Panc1 (cell line): Measurements from ENCODE around the gene PIN1. TPM values are rescaled to one million over a fixed set of nuclear protein-coding genes. Genes with fewer than 3 reads are reported as not detected.

Source experiments
- ATAC-seq: fragments of 200-7000 bp; cut with Tn5 transposase; 2 replicates; pipeline ENCODE4 v1.9.1; 2020; ENCODE audit warnings: mild to moderate bottlenecking, moderate library complexity
- BruUV-seq: library from RNA; stranded (reverse); fragments of 400-500 nt; replicated peaks from 2 replicates; lab custom pipeline; 2021; lab: Mats Ljungman, UMichigan
- CTCF ChIA-PET: fragments of 300-600 bp; sonication (Branson Sonifier 250); formaldehyde crosslinking; loops from one replicate; lab custom pipeline; 2022; ENCODE audit warnings: antibody characterized with exemption; lab: Charles Lee
- POLR2A ChIA-PET: fragments of 300-600 bp; sonication (Branson Sonifier 250); formaldehyde crosslinking; loops from one replicate; lab custom pipeline; 2022; ENCODE audit warnings: antibody characterized with exemption; lab: Charles Lee
- DNase-seq: peaks from one replicate; pipeline ENCODE4 v3.0.0-alpha.2; 2010; ENCODE audit warnings: low read depth, low spot score
- H3K27ac ChIP-seq: 2 replicates; pipeline ENCODE4 v1.5.1; 2011; ENCODE audit warnings: mild to moderate bottlenecking, low read length, inconsistent platforms
- H3K27me3 ChIP-seq: fragments of 200-500 bp; sonication (Bioruptor generic); 2 replicates; pipeline ENCODE4 v1.6.0; 2014; ENCODE audit warnings: low read length, inconsistent platforms; ENCODE audit not compliant: control insufficient read depth, insufficient read depth
- H3K36me3 ChIP-seq: fragments of 200-500 bp; sonication (Bioruptor generic); 2 replicates; pipeline ENCODE4 v1.5.1; 2014; ENCODE audit warnings: inconsistent platforms, mild to moderate bottlenecking, low read length, moderate library complexity; ENCODE audit not compliant: control insufficient read depth, insufficient read depth
- H3K4me1 ChIP-seq: 2 replicates; pipeline ENCODE4 v1.5.1; 2011; ENCODE audit warnings: inconsistent platforms, mild to moderate bottlenecking, low read length, moderate library complexity; ENCODE audit not compliant: control insufficient read depth, insufficient read depth
- H3K4me3 ChIP-seq, 2 experiments: 2 replicates each; pipeline ENCODE4 v1.5.1; 2011 to 2012; ENCODE audit warnings: low read depth in 2 of 2, low read length in 2 of 2, mild to moderate bottlenecking in 2 of 2, inconsistent platforms in 1 of 2, moderate library complexity in 1 of 2
- H3K9me3 ChIP-seq: fragments of 200-500 bp; sonication (Bioruptor generic); 2 replicates; pipeline ENCODE4 v1.5.1; 2014; ENCODE audit warnings: low read depth, mild to moderate bottlenecking, inconsistent platforms, low read length, moderate library complexity; ENCODE audit not compliant: control insufficient read depth, insufficient read depth
- POLR2AphosphoS5 ChIP-seq: IDR thresholded peaks from 2 replicates; pipeline ENCODE4 v1.6.1; 2012; ENCODE audit warnings: mild to moderate bottlenecking, low read depth, low read length, moderate library complexity
- SIN3A ChIP-seq: IDR thresholded peaks from 2 replicates; pipeline ENCODE4 v1.6.1; 2012; ENCODE audit warnings: low read depth, mild to moderate bottlenecking, low read length, moderate library complexity, borderline replicate concordance; ENCODE audit not compliant: insufficient read depth
- TCF7L2 ChIP-seq: IDR thresholded peaks from 2 replicates; pipeline ENCODE4 v1.6.1; 2011; ENCODE audit warnings: mild to moderate bottlenecking, low read depth, low read length, inconsistent platforms
- in situ Hi-C: cut with HindIII; loops from 2 replicates; pipeline ENCODE4 v1.10.0; 2016; ENCODE audit warnings: low sequenced_read_pairs, low pct_unique_long_range_greater_than_20kb
- intact Hi-C: fragments of 100-400 bp; cut with micrococcal nuclease; formaldehyde crosslinking; loops from one replicate; pipeline ENCODE4 v1.10.0; 2022; ENCODE audit not compliant: unreplicated experiment
- total RNA-seq: library from RNA; stranded (reverse); gene quantifications from one replicate; pipeline ENCODE4 v1.2.1, GENCODE V29; 2021; ENCODE audit not compliant: unreplicated experiment
- TF ChIP-seq, protein P1 (sequence below): fragments of 450-650 bp; IDR thresholded peaks from 2 replicates; pipeline ENCODE4 v1.5.1; 2017; ENCODE audit warnings: mild to moderate bottlenecking
- TF ChIP-seq, protein P2 (sequence below), 2 experiments: IDR thresholded peaks; 2 replicates each; pipeline ENCODE4 v1.6.1; 2011 to 2012; ENCODE audit warnings: low read depth in 2 of 2, control low read depth in 1 of 2, low read length in 1 of 2, mild to moderate bottlenecking in 1 of 2, moderate library complexity in 1 of 2; ENCODE audit not compliant: insufficient read depth in 1 of 2

The PIN1 gene
- total RNA-seq, 1 experiment from 2014 or later, result 102 TPM

DNA sequence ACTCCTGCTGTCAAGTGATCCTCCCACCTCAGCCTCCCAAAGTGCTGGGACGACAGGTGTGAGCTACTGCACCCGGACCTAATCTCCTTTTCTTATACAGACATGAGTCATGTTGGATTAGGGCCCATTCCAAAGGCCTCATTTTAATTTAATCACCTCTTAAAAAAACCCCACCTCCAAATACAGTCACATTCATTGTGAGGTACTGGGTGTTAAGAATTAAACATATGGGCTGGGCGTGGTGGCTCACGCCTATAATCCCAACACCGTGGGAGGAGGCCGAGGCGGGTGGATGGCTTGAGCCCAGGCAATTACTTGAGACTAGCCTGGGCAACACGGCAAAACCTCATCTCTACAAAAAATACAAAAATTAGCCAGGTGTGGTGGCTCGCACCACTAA is 46.6 kb downstream of the PIN1 start:
- CTCF ChIA-PET, result no interaction called here
- no peaks in the 10 kb centered on the region for H3K9me3 ChIP-seq
- POLR2A ChIA-PET, result no interaction called here
- H3K4me1 ChIP-seq, result peaks cover 6% of the 10 kb centered on the region; the same call in 1 of the 2 replicates
- in situ Hi-C loops, result no loop called here
- ATAC-seq, result no peak
- H3K27ac ChIP-seq, result no peak overlapping the region
- H3K4me3 ChIP-seq, result no peak overlapping the region
- intact Hi-C loops, result no loop called here
- H3K27me3 ChIP-seq, result no peaks in the 10 kb centered on the region
- TF ChIP-seq POLR2AphosphoS5, result no peak
- TF ChIP-seq TCF7L2, result no peak
- no peak for TF ChIP-seq SIN3A
- TF ChIP-seq, protein P1, sequence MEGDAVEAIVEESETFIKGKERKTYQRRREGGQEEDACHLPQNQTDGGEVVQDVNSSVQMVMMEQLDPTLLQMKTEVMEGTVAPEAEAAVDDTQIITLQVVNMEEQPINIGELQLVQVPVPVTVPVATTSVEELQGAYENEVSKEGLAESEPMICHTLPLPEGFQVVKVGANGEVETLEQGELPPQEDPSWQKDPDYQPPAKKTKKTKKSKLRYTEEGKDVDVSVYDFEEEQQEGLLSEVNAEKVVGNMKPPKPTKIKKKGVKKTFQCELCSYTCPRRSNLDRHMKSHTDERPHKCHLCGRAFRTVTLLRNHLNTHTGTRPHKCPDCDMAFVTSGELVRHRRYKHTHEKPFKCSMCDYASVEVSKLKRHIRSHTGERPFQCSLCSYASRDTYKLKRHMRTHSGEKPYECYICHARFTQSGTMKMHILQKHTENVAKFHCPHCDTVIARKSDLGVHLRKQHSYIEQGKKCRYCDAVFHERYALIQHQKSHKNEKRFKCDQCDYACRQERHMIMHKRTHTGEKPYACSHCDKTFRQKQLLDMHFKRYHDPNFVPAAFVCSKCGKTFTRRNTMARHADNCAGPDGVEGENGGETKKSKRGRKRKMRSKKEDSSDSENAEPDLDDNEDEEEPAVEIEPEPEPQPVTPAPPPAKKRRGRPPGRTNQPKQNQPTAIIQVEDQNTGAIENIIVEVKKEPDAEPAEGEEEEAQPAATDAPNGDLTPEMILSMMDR, result no peak
- TF ChIP-seq, protein P2, sequence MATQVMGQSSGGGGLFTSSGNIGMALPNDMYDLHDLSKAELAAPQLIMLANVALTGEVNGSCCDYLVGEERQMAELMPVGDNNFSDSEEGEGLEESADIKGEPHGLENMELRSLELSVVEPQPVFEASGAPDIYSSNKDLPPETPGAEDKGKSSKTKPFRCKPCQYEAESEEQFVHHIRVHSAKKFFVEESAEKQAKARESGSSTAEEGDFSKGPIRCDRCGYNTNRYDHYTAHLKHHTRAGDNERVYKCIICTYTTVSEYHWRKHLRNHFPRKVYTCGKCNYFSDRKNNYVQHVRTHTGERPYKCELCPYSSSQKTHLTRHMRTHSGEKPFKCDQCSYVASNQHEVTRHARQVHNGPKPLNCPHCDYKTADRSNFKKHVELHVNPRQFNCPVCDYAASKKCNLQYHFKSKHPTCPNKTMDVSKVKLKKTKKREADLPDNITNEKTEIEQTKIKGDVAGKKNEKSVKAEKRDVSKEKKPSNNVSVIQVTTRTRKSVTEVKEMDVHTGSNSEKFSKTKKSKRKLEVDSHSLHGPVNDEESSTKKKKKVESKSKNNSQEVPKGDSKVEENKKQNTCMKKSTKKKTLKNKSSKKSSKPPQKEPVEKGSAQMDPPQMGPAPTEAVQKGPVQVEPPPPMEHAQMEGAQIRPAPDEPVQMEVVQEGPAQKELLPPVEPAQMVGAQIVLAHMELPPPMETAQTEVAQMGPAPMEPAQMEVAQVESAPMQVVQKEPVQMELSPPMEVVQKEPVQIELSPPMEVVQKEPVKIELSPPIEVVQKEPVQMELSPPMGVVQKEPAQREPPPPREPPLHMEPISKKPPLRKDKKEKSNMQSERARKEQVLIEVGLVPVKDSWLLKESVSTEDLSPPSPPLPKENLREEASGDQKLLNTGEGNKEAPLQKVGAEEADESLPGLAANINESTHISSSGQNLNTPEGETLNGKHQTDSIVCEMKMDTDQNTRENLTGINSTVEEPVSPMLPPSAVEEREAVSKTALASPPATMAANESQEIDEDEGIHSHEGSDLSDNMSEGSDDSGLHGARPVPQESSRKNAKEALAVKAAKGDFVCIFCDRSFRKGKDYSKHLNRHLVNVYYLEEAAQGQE (IDR thresholded peaks at IDR 0.05; ENCODE audit: insufficient read depth in 1 of 2, low read depth in 2 of 2, low read length in 1 of 2), result no peak
- no peaks in the 10 kb centered on the region for H3K36me3 ChIP-seq
- no peak for DNase-seq
- no TSS peak for BruUV-seq

DNA sequence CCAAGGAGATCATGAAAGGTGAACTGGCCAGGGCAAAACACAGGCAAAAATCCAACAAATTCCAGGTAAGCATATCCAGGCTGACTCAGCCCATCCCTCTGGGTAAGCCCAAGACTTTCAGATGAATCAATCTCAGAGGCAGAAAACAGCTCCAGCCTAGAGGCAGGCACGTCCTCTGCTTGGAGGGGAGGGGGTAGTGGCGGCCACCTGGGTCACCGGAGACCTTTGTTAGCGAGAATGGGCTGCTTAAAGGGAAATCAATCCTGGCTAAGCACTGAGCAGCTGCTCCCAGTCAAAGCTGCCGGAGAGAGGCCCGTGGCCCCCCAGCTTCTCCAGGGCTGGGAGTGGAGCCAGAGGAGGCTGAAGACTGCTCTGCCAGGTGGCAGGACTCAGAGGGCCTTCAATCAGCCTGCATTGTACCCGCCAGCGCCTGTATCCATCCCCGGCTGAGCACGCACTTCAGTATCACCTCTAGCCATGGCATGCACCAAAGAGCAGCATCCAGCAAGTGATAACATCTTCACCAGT is 48.2 kb downstream of the PIN1 start:
- in situ Hi-C loops, result no loop called here
- no peak overlapping the region for H3K27ac ChIP-seq
- TF ChIP-seq, protein P1, result no peak
- TF ChIP-seq SIN3A (no peak), TCF7L2 (no peak), POLR2AphosphoS5 (no peak)
- TF ChIP-seq, protein P2 (IDR thresholded peaks at IDR 0.05; ENCODE audit: insufficient read depth in 1 of 2, low read depth in 2 of 2, low read length in 1 of 2), result no peak

More for the DNA sequence above, 48.2 kb downstream of the PIN1 start:
- peak; percentile 63 for ATAC-seq
- 0 out of 2 replicates have a peak, but pooled peaks cover 3% of the 10 kb centered on the region for H3K4me1 ChIP-seq
- H3K27me3 ChIP-seq, result no peaks in the 10 kb centered on the region
- BruUV-seq, result no TSS peak
- ChIA-PET CTCF (interaction anchor here (0.7 kb wide), 1 partner anchor 77 kb away, joined by 3 read pairs; no protein-coding TSS in a partner anchor), POLR2A (no interaction called here)
- no peak overlapping the region for H3K4me3 ChIP-seq
- H3K9me3 ChIP-seq, result no peaks in the 10 kb centered on the region
- no peak for DNase-seq
- intact Hi-C loops, result no loop called here
- H3K36me3 ChIP-seq, result no peaks in the 10 kb centered on the region
